Left lung (tissue), 10 donors: ENCODE data around the gene PTGER4. TPM values are rescaled to one million over a fixed set of nuclear protein-coding genes. Genes with fewer than 3 reads are reported as not detected.
"Not testable (repeated sequence)": the region's sequence is repeated elsewhere in the genome, so short reads cannot be mapped to it uniquely, and the experiment has no call there.

Experiments
- ATAC-seq: fragments of 200-7000 bp; cut with Tn5 transposase; one replicate; pipeline ENCODE4 v1.9.1; 2020; ENCODE audit warnings: moderate library complexity
- DNase-seq, 4 donors: peaks; one replicate each; pipeline ENCODE4 v3.0.0-alpha.2; 2013 to 2020
- H3K27ac ChIP-seq, 2 donors: fragments of 200-600 bp; sonication (generic) in 1 of 2; one replicate each; pipeline versions ENCODE4 v1.5.0 to v1.8.0; 2020 to 2021
- H3K27me3 ChIP-seq, 2 donors: fragments of 200-600 bp; sonication (generic) in 1 of 2; one replicate each; pipeline versions ENCODE4 v1.5.0 to v1.8.0; 2020 to 2021
- H3K36me3 ChIP-seq, 2 donors: fragments of 200-600 bp; sonication (generic) in 1 of 2; one replicate each; pipeline versions ENCODE4 v1.5.0 to v1.8.0; 2020 to 2021
- H3K4me1 ChIP-seq, 2 donors: fragments of 200-600 bp; one replicate each; pipeline ENCODE4 v1.8.0; 2021
- H3K4me3 ChIP-seq, 2 donors: fragments of 200-600 bp; sonication (generic) in 1 of 2; one replicate each; pipeline versions ENCODE4 v1.5.0 to v1.8.0; 2020 to 2021; ENCODE audit warnings: mild to moderate bottlenecking in 1 of 2
- H3K9me3 ChIP-seq, 2 donors: fragments of 200-600 bp; sonication (generic) in 1 of 2; one replicate each; pipeline versions ENCODE4 v1.5.0 to v1.8.0; 2020 to 2021
- intact Hi-C, 2 donors: fragments of 100-400 bp; cut with DNase I; formaldehyde crosslinking; loops; one replicate each; pipeline versions ENCODE4 v1.11.2 to v1.14.2; 2022
- polyA plus RNA-seq, 6 donors: library from polyadenylated mRNA; unstranded; fragments of 120-200 nt; gene quantifications; one replicate each; pipeline ENCODE4 v1.2.1, GENCODE V29; 2013; ENCODE audit not compliant: insufficient read length in 6 of 6
- total RNA-seq, 2 donors: library from RNA; stranded (reverse); fragmentation: NEBNext Ultra II Directional; extraction: Animal tissue kit (Norgen Biotek cat#: 25700); gene quantifications; one replicate each; pipeline ENCODE4 v1.2.1, GENCODE V29; 2021
- TF ChIP-seq, protein P1 (sequence below), 2 donors: fragments of 200-600 bp; sonication (generic) in 1 of 2; IDR thresholded peaks; one replicate each; pipeline versions ENCODE4 v1.5.0 to v1.8.0; 2021; ENCODE audit warnings: antibody characterized with exemption in 2 of 2
- donor health status: DM: no; HTN: yes; CAD: no.
- donor health status: DM: no; HTN: no; CAD: no.

The PTGER4 gene
- total and polyA plus RNA-seq, 8 donors = 2.0 to 28.4 (median 3.8) TPM

DNA sequence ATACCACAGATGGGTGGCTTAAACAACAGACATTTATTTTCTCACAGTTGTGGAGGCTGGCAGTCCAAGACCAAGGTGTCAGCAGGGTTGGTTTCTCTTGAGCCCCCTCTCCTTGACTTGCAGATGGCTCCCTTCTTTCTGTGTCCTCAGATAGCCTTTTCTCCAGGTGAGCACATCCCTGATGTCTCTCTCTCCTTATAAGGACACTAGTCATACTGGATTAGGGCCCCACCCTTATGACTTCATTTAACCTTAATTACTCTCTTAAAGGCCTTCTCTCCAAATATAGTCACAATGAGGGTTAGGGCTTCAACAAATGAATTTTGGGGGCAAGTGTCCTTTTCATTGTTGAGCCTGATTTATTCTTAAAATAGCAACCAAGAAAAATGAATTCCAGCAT, 14.7 kb downstream of the PTGER4 start:
- DNase-seq (no peak), ATAC-seq (no peak)
- TF ChIP-seq, protein P1, sequence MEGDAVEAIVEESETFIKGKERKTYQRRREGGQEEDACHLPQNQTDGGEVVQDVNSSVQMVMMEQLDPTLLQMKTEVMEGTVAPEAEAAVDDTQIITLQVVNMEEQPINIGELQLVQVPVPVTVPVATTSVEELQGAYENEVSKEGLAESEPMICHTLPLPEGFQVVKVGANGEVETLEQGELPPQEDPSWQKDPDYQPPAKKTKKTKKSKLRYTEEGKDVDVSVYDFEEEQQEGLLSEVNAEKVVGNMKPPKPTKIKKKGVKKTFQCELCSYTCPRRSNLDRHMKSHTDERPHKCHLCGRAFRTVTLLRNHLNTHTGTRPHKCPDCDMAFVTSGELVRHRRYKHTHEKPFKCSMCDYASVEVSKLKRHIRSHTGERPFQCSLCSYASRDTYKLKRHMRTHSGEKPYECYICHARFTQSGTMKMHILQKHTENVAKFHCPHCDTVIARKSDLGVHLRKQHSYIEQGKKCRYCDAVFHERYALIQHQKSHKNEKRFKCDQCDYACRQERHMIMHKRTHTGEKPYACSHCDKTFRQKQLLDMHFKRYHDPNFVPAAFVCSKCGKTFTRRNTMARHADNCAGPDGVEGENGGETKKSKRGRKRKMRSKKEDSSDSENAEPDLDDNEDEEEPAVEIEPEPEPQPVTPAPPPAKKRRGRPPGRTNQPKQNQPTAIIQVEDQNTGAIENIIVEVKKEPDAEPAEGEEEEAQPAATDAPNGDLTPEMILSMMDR (IDR thresholded peaks at IDR 0.05) = no peak
- H3K27ac ChIP-seq = no peak overlapping the region
- peaks cover 0 to 51% of the 10 kb centered on the region in 2 donors for H3K36me3 ChIP-seq
- H3K9me3 ChIP-seq = no peaks in the 10 kb centered on the region
- H3K27me3 ChIP-seq = no peaks in the 10 kb centered on the region
- peaks cover 1 to 16% of the 10 kb centered on the region in 2 donors for H3K4me1 ChIP-seq
- intact Hi-C loops = no loop called here
- H3K4me3 ChIP-seq = no peak overlapping the region

DNA sequence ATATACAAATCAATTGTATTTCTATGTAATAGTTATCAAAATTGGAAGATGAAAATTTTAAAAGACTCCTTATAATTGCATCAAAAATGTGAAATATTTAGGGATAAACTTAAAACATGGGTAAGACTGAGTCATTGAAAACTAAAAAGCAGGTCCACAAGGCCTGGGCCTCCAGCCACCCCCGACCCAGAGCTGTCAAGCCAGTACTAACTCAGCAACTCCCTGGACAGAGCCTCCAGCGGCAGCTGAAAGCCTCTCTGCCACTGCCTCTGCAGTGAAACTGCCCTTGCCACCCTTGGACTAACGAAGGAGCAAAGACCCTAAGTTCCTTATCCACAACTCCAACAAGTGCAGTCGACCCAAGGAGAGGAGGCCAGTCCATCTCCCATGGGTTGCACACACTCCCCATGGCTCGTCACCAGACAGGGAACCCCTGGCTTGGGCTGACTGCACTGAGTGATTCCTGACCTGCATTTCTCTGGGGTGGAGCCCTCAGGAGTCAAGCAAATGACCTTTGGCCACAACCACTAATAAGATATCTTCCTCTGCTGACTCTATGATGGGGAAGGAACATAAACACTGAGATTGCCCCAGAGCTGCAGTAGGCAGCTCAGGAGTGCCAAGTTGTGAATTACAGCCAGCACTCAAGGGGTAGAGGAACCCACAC, 20.5 kb downstream of the PTGER4 start:
- TF ChIP-seq, protein P1 (IDR thresholded peaks at IDR 0.05) = no peak
- DNase-seq (peak in 1 of 4 donors; percentile 61), ATAC-seq (no peak)

DNA sequence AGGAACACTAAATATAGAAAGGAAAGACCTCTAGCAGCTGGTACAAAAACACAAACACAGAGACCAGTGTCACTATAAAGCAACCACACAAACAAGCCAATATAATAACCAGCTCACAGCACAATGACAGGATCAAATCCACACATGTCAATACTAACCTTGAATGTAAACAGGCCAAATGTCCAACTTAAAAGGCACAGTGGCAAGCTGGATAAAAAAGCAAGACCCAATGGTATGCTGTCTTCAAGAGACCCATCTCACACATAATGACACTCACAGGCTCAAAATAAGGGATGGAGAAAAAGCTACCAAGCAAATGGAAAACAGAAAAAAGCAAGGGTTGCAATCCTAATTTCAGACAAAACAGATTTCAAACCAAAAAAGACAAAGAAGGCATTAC, 22.3 kb downstream of the PTGER4 start:
- not testable (repeated sequence) for ATAC-seq, H3K27me3 ChIP-seq

More for the DNA sequence above, 20.5 kb downstream of the PTGER4 start:
- no peak overlapping the region for H3K27ac ChIP-seq
- peaks cover 0 to 6% of the 10 kb centered on the region in 2 donors for H3K36me3 ChIP-seq
- no peak overlapping the region for H3K4me3 ChIP-seq
- no peaks in the 10 kb centered on the region for H3K27me3 ChIP-seq
- H3K4me1 ChIP-seq = no peaks in the 10 kb centered on the region
- peaks cover 0 to 33% of the 10 kb centered on the region in 2 donors for H3K9me3 ChIP-seq
- intact Hi-C loops = no loop called here

DNA sequence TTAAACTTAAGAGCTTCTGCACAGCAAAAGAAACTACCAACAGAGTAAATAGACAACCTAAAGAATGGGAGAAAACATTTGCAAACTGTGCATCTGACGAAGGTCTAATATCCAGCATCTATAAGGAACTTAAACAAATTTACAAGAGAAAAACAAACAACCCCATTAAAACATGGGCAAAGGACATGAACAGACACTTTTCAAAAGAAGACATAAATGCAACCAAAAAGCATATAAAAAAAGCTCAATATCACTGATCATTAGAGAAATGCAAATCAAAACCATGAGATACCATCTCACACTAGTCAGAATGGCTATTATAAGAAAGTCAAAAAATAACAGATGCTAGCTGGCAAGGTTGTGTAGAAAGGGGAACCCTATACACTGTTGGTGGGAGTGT, 25.8 kb downstream of the PTGER4 start:
- H3K4me1 ChIP-seq, H3K36me3 ChIP-seq, intact Hi-C loops: not testable (repeated sequence)

More for the DNA sequence above, 22.3 kb downstream of the PTGER4 start:
- H3K27ac ChIP-seq, H3K36me3 ChIP-seq, DNase-seq, H3K4me3 ChIP-seq, H3K4me1 ChIP-seq, intact Hi-C loops: not testable (repeated sequence)
- peaks cover 0 to 39% of the 10 kb centered on the region in 2 donors for H3K9me3 ChIP-seq

DNA sequence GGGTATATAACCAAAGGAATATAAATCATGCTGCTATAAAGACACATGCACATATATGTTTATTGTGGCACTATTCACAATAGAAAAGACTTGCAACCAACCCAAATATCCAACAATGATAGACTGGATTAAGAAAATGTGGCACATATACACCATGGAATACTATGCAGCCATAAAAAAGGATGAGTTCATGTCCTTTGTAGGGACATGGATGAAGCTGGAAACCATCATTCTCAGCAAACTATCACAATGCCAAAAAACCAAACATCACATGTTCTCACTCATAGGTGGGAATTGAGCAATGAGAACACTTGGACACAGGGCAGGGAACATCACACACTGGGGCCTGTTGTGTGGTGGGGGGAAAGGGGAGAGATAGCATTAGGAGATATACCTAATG, 30.9 kb downstream of the PTGER4 start:
- H3K4me3 ChIP-seq, H3K27me3 ChIP-seq, ATAC-seq, H3K4me1 ChIP-seq, H3K27ac ChIP-seq, DNase-seq, H3K9me3 ChIP-seq, H3K36me3 ChIP-seq, intact Hi-C loops: not testable (repeated sequence)

More for the DNA sequence above, 25.8 kb downstream of the PTGER4 start:
- not testable (repeated sequence) for ATAC-seq, H3K4me3 ChIP-seq, H3K27ac ChIP-seq, H3K27me3 ChIP-seq, DNase-seq
- H3K9me3 ChIP-seq = peaks cover 0 to 39% of the 10 kb centered on the region in 2 donors

DNA sequence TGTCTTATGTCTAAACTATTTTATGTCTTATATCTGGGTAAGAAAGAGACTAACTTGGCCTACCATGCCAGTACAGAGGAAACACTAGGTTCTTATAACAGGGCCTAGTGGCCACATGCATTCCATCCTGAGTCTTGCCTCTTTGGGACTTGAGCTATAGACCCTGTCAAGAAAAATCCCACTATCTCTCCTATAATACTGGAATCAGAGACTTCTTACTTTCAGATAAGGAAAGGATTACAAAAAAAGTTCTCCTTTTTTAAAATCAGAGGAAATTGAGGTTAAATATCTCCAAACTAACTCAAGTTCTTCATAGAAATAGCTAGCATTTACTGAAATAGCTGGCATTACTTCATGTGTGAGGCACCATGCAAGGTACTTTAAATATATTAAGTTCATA, 34.3 kb downstream of the PTGER4 start:
- DNase-seq (no peak), ATAC-seq (no peak)
- Histone ChIP-seq H3K4me1 (no peaks in the 10 kb centered on the region), H3K27me3 (no peaks in the 10 kb centered on the region), H3K36me3 (peaks cover 0 to 15% of the 10 kb centered on the region in 2 donors), H3K4me3 (no peak overlapping the region), H3K9me3 (no peaks in the 10 kb centered on the region), H3K27ac (no peak overlapping the region)
- intact Hi-C loops = no loop called here
- TF ChIP-seq, protein P1 (IDR thresholded peaks at IDR 0.05) = no peak

DNA sequence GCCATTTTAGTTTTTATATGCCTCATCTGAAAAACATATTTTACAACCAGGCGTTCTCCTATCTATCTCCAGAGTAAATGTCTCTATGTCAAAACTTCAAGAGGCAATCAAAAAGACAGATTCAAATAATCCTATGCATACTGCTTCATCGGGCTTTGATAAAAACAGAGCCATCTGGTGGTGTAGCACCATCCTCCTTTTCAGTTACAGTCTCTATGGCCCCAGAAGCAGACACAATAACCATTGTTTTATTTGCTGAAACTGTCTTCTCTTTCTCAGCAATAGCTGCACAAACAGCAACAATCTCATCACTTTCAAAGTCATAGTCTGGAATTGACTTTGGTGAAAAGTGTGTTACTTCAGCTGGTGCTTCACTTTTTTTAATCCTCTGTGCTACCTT, 36.3 kb downstream of the PTGER4 start:
- Histone ChIP-seq H3K4me1 (no peaks in the 10 kb centered on the region), H3K27ac (no peak overlapping the region), H3K4me3 (no peak overlapping the region), H3K27me3 (no peaks in the 10 kb centered on the region), H3K9me3 (no peaks in the 10 kb centered on the region), H3K36me3 (peaks cover 0 to 21% of the 10 kb centered on the region in 2 donors)
- DNase-seq = no peak
- intact Hi-C loops = no loop called here
- TF ChIP-seq, protein P1 (IDR thresholded peaks at IDR 0.05) = no peak
- ATAC-seq = no peak
